ENCODE results near the gene DCAF15. TPM values are rescaled to one million over a fixed set of nuclear protein-coding genes. Genes with fewer than 3 reads are reported as not detected.

DCAF15 gene
- total and polyA plus RNA-seq, 2 donors (not counting 3 experiments of a cell fraction or from before 2014, with no cell fraction given) = 41.9 to 42.4 TPM

DNA sequence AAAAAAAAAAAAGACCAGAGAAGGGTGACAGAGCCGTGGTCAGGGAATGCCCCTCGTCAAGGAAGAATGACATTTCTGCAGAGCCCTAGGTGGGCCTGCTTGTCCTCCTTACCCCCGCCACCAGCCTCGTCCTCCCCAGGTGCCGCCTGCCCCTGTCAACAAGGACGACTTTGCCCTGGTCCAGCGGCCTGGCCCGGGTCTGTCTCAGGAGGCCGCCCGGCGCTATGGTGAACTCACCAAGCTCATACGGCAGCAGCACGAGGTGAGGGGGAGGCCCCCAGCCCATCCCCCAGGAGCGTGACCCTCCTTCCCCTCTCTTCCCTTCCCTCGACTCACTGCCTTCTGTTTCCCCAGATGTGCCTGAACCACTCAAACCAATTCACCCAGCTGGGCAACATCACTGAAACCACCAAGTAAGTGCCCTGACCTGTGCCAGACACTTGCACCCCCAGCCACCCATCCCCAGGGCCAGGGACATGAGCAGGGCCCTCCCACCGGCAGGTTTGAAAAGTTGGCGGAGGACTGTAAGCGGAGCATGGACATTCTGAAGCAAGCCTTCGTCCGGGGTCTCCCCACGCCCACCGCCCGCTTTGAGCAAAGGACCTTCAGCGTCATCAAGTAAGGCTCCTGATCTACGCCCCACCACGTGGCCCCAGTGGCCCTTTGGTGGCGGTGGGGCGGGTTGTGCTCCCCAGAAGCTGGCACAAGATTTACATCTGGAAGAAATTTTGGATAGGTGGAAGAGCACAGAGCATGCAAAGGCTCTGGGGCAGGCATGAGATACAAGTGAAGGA lies 28.9 kb upstream of the DCAF15 start:
- no peak overlapping the region for H3K4me2 ChIP-seq (ENCODE audit: insufficient read depth, low read length)
- H3K27me3 ChIP-seq (ENCODE audit: control insufficient read depth in 2 of 2, insufficient read depth in 2 of 2, low read length in 2 of 2) = no peaks in the 10 kb centered on the region
- no peaks in the 10 kb centered on the region for H4K20me1 ChIP-seq (replicated peaks; ENCODE audit: control insufficient read depth, extremely low read depth, insufficient read depth, low read length)
- no peak overlapping the region for H3K4me3 ChIP-seq (replicated peaks in 1 of 3; ENCODE audit: insufficient read depth in 1 of 3, low read depth in 1 of 3, low read length in 3 of 3)
- no peaks in the 10 kb centered on the region for H3K9me1 ChIP-seq (replicated peaks; ENCODE audit: control insufficient read depth, extremely low read depth, insufficient read depth, low read length)
- H3K27ac ChIP-seq (ENCODE audit: insufficient read depth, low read depth, low read length) = no peak overlapping the region
- intact Hi-C loops (cut with micrococcal nuclease) (no loop called here), dilution Hi-C loops (cut with MboI; ENCODE audit: extremely low pct_ligation_motif_present, low sequenced_read_pairs) (no loop called here)
- BruUV-seq (replicated peaks) = no TSS peak
- H2AFZ ChIP-seq (ENCODE audit: low read depth, low read length) = no peak overlapping the region
- no peaks in the 10 kb centered on the region for H3K9me3 ChIP-seq (replicated peaks; ENCODE audit: control insufficient read depth, insufficient read depth, low read length)
- CTCF ChIA-PET = no interaction called here
- DNase-seq (ENCODE audit: low read depth, low spot score) = no peak
- TF ChIP-seq FOS (IDR thresholded peaks at IDR 0.05; ENCODE audit: borderline replicate concordance, insufficient read depth, low read length) (no peak), MYC (IDR thresholded peaks at IDR 0.05; ENCODE audit: low read depth, low read length) (no peak), EZH2 (IDR thresholded peaks at IDR 0.05; ENCODE audit: borderline replicate concordance, low read depth, low read length, severe bottlenecking) (no peak), GATA2 (IDR thresholded peaks at IDR 0.05; ENCODE audit: insufficient read depth, insufficient read length, low read depth, low read length) (no peak), POLR2AphosphoS5 (IDR thresholded peaks at IDR 0.05; ENCODE audit: insufficient read depth, low read depth, low read length) (no peak), POLR2A (IDR thresholded peaks at IDR 0.05; ENCODE audit: low read depth, low read length) (no peak), JUN (IDR thresholded peaks at IDR 0.05; ENCODE audit: borderline replicate concordance, insufficient read depth, insufficient read length, low read depth) (no peak)
- TF ChIP-seq, protein P1, sequence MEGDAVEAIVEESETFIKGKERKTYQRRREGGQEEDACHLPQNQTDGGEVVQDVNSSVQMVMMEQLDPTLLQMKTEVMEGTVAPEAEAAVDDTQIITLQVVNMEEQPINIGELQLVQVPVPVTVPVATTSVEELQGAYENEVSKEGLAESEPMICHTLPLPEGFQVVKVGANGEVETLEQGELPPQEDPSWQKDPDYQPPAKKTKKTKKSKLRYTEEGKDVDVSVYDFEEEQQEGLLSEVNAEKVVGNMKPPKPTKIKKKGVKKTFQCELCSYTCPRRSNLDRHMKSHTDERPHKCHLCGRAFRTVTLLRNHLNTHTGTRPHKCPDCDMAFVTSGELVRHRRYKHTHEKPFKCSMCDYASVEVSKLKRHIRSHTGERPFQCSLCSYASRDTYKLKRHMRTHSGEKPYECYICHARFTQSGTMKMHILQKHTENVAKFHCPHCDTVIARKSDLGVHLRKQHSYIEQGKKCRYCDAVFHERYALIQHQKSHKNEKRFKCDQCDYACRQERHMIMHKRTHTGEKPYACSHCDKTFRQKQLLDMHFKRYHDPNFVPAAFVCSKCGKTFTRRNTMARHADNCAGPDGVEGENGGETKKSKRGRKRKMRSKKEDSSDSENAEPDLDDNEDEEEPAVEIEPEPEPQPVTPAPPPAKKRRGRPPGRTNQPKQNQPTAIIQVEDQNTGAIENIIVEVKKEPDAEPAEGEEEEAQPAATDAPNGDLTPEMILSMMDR (IDR thresholded peaks at IDR 0.05; ENCODE audit: extremely low read depth in 1 of 2, insufficient read depth in 1 of 2, low read depth in 1 of 2, low read length in 2 of 2) = no peak
- TF ChIP-seq, protein P2, sequence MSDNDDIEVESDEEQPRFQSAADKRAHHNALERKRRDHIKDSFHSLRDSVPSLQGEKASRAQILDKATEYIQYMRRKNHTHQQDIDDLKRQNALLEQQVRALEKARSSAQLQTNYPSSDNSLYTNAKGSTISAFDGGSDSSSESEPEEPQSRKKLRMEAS (IDR thresholded peaks at IDR 0.05; ENCODE audit: insufficient read depth, insufficient read length) = no peak
- POLR2A ChIA-PET = no interaction called here
- H3K9ac ChIP-seq (replicated peaks; ENCODE audit: extremely low read depth, insufficient read depth, low read length) = no peak overlapping the region
- H3K4me1 ChIP-seq (ENCODE audit: control insufficient read depth, extremely low read depth, insufficient read depth, low read length) = no peaks in the 10 kb centered on the region
- FAIRE-seq = no peak
- no peaks in the 10 kb centered on the region for H3K79me2 ChIP-seq (ENCODE audit: control insufficient read depth, insufficient read depth, low read length)
- peaks cover 3 to 26% of the 10 kb centered on the region in 2 experiments for H3K36me3 ChIP-seq (ENCODE audit: control insufficient read depth in 2 of 2, extremely low read depth in 1 of 2, insufficient read depth in 2 of 2, low read length in 2 of 2)
